Trophoblast cell (in vitro differentiated cells and primary cell): ENCODE results near the gene CNPY4.

Source experiments
- DNase-seq, 2 donors: peaks; one replicate each; pipeline ENCODE4 v3.0.0-alpha.2; 2016
- H2AFZ ChIP-seq: 2 replicates; pipeline ENCODE4 v1.6.1; 2013; ENCODE audit warnings: low read length, moderate library complexity, mild to moderate bottlenecking; ENCODE audit not compliant: insufficient read depth, poor library complexity
- H2AK5ac ChIP-seq: 2 replicates; pipeline ENCODE4 v1.6.1; 2013; ENCODE audit warnings: mild to moderate bottlenecking, low read length
- H2BK120ac ChIP-seq: 2 replicates; pipeline ENCODE4 v1.6.1; 2013; ENCODE audit warnings: low read length, mild to moderate bottlenecking, moderate library complexity; ENCODE audit not compliant: insufficient read depth, poor library complexity
- H2BK12ac ChIP-seq: 2 replicates; pipeline ENCODE4 v1.6.1; 2013; ENCODE audit warnings: mild to moderate bottlenecking, low read length, moderate library complexity
- H2BK5ac ChIP-seq: 2 replicates; pipeline ENCODE4 v1.6.1; 2013; ENCODE audit warnings: low read length, low read depth, moderate library complexity, mild to moderate bottlenecking; ENCODE audit not compliant: poor library complexity
- H3K14ac ChIP-seq: 2 replicates; pipeline ENCODE4 v1.6.1; 2013; ENCODE audit warnings: mild to moderate bottlenecking, low read length
- H3K18ac ChIP-seq: 2 replicates; pipeline ENCODE4 v1.6.1; 2013; ENCODE audit warnings: mild to moderate bottlenecking, low read length
- H3K23ac ChIP-seq: 2 replicates; pipeline ENCODE4 v1.6.1; 2013; ENCODE audit warnings: low read length
- H3K27ac ChIP-seq: 2 replicates; pipeline ENCODE4 v1.5.1; 2013; ENCODE audit warnings: low read depth, mild to moderate bottlenecking, inconsistent platforms, low read length, moderate library complexity
- H3K27me3 ChIP-seq: 2 replicates; pipeline ENCODE4 v1.6.1; 2013; ENCODE audit warnings: inconsistent platforms, mild to moderate bottlenecking, low read length, moderate library complexity; ENCODE audit not compliant: insufficient read depth
- H3K36me3 ChIP-seq, 2 experiments: 1 replicate in 1 of 2; 2 replicates in 1 of 2; pipeline ENCODE4 v1.6.1; 2013; ENCODE audit warnings: low read length in 2 of 2, mild to moderate bottlenecking in 2 of 2, moderate library complexity in 1 of 2; ENCODE audit not compliant: insufficient read depth in 2 of 2, control insufficient read depth in 1 of 2
- H3K4ac ChIP-seq: 2 replicates; pipeline ENCODE4 v1.6.1; 2013; ENCODE audit warnings: low read depth, mild to moderate bottlenecking, low read length, moderate library complexity
- H3K4me1 ChIP-seq, 2 experiments: 1 replicate in 1 of 2; 2 replicates in 1 of 2; pipeline ENCODE4 v1.6.1; 2013; ENCODE audit warnings: low read length in 2 of 2, mild to moderate bottlenecking in 2 of 2, moderate library complexity in 1 of 2; ENCODE audit not compliant: insufficient read depth in 2 of 2, control insufficient read depth in 1 of 2
- H3K4me2 ChIP-seq: 2 replicates; pipeline ENCODE4 v1.6.1; 2013; ENCODE audit warnings: inconsistent platforms, mild to moderate bottlenecking, low read length, moderate library complexity
- H3K4me3 ChIP-seq: 2 replicates; pipeline ENCODE4 v1.5.1; 2013; ENCODE audit warnings: mild to moderate bottlenecking, low read depth, low read length, inconsistent platforms
- H3K79me1 ChIP-seq: one replicate; pipeline ENCODE4 v1.6.1; 2013; ENCODE audit warnings: low read length
- H3K79me2 ChIP-seq: 2 replicates; pipeline ENCODE4 v1.6.1; 2013; ENCODE audit warnings: low read length, mild to moderate bottlenecking; ENCODE audit not compliant: control insufficient read depth, insufficient read depth, poor library complexity
- H3K9ac ChIP-seq: 2 replicates; pipeline ENCODE4 v1.6.1; 2013; ENCODE audit warnings: mild to moderate bottlenecking, low read length
- H3K9me3 ChIP-seq: 2 replicates; pipeline ENCODE4 v1.6.1; 2013; ENCODE audit warnings: low read depth, mild to moderate bottlenecking, control low read depth, inconsistent platforms, low read length; ENCODE audit not compliant: insufficient read depth
- H4K12ac ChIP-seq: 2 replicates; pipeline ENCODE4 v1.6.1; 2013; ENCODE audit warnings: low read depth, mild to moderate bottlenecking, low read length, moderate library complexity
- H4K8ac ChIP-seq: 2 replicates; pipeline ENCODE4 v1.6.1; 2013; ENCODE audit warnings: low read depth, mild to moderate bottlenecking, low read length, moderate library complexity
- H4K91ac ChIP-seq: one replicate; pipeline ENCODE4 v1.6.1; 2013; ENCODE audit warnings: low read depth, mild to moderate bottlenecking, low read length, moderate library complexity
- WGBS: extraction: QIAGEN DNeasy Blood & Tissue Kit; methylation state at CpG from one replicate; pipeline ENCODE4 v1.1.7; 2013; ENCODE audit warnings: missing lambda C conversion rate; ENCODE audit not compliant: insufficient read length, insufficient coverage; ENCODE audit errors: extremely low coverage; 5-methylcytosine and 5-hydroxymethylcytosine counted together

The CNPY4 gene

DNA sequence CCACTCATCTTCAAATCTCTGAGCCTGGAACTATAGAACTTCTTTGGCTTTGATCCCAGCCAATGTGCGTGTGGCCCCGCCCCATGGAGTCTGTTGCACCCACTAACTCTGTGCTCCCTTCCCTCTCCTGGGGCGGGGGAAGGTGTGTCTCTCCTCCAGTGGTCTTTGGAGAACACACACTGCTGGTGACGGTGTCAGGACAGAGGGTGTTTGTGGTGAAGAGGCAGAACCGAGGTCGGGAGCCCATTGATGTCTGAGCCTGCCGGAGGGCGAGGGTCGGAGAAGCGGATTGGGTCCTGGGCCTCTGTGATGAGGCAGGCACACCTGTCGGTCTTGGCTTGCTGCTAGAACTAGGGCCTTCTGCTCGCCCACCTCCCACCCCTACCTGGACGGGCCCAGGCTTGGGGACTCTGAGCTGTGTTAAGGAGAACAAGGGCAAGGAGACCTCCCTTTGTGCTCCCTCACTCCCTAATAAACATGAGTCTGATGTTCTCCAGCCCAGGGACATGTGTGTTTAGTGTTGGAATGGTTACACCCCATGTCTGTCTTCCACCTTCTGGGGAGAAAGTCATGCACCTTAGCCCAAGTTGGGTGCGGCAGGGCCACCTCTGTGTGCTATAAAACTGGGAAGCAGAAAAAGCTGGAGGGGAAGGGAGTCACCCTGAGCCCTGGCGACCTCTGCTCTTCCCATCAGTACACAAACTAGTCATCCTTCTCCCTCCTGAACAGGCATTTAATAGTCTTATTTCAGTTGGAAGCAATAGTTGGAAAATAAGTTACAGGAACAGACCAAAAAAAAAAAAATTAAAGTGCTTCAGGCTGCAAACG lies 34.5 kb downstream of the CNPY4 start:
- no peak overlapping the region for H3K4me3 ChIP-seq
- no peak overlapping the region for H2AFZ ChIP-seq
- peaks cover 11% of the 10 kb centered on the region for H3K79me1 ChIP-seq
- no peak overlapping the region for H3K4ac ChIP-seq
- no peak overlapping the region for H4K12ac ChIP-seq
- H3K27ac ChIP-seq = no peak overlapping the region
- no peak overlapping the region for H3K23ac ChIP-seq
- H3K36me3 ChIP-seq = peaks cover 36 to 41% of the 10 kb centered on the region in 2 experiments
- DNase-seq = no peak
- H2BK12ac ChIP-seq = no peak overlapping the region
- H3K27me3 ChIP-seq = no peaks in the 10 kb centered on the region
- no peak overlapping the region for H4K8ac ChIP-seq
- peaks cover 10 to 19% of the 10 kb centered on the region in 2 experiments for H3K4me1 ChIP-seq
- peaks cover 4% of the 10 kb centered on the region for H3K9me3 ChIP-seq
- H4K91ac ChIP-seq = no peak overlapping the region
- H3K79me2 ChIP-seq = peaks cover 9% of the 10 kb centered on the region
- WGBS = no CpG with 5 or more reads among the region's 16 CpGs
- H2AK5ac ChIP-seq = no peak overlapping the region
- no peak overlapping the region for H3K14ac ChIP-seq
- no peak overlapping the region for H3K18ac ChIP-seq
- H2BK120ac ChIP-seq = no peak overlapping the region
- H2BK5ac ChIP-seq = no peak overlapping the region
- no peak overlapping the region for H3K9ac ChIP-seq
- no peak overlapping the region for H3K4me2 ChIP-seq

GRCh38 chr7:100154651-100155491 lies 35.4 kb downstream of the CNPY4 start:
- H3K23ac ChIP-seq = no peak overlapping the region
- H2BK120ac ChIP-seq = no peak overlapping the region
- DNase-seq = peak; percentile 67 to 68
- H4K91ac ChIP-seq = no peak overlapping the region
- no peak overlapping the region for H3K18ac ChIP-seq
- H2AK5ac ChIP-seq = no peak overlapping the region
- H2BK12ac ChIP-seq = no peak overlapping the region
- no peak overlapping the region for H3K27ac ChIP-seq
- no CpG with 5 or more reads among the region's 30 CpGs for WGBS
- H3K27me3 ChIP-seq = no peaks in the 10 kb centered on the region
- H3K4ac ChIP-seq = no peak overlapping the region
- peaks cover 4% of the 10 kb centered on the region for H3K9me3 ChIP-seq
- no peak overlapping the region for H3K4me2 ChIP-seq
- H3K79me1 ChIP-seq = peaks cover 10% of the 10 kb centered on the region
- H3K36me3 ChIP-seq = peaks cover 36 to 41% of the 10 kb centered on the region in 2 experiments
- no peak overlapping the region for H4K12ac ChIP-seq
- no peak overlapping the region for H4K8ac ChIP-seq
- H3K79me2 ChIP-seq = peaks cover 4% of the 10 kb centered on the region
- no peak overlapping the region for H2BK5ac ChIP-seq
- peaks cover 8 to 17% of the 10 kb centered on the region in 2 experiments for H3K4me1 ChIP-seq
- H3K14ac ChIP-seq = no peak overlapping the region
- no peak overlapping the region for H3K4me3 ChIP-seq
- no peak overlapping the region for H3K9ac ChIP-seq
- no peak overlapping the region for H2AFZ ChIP-seq

DNA sequence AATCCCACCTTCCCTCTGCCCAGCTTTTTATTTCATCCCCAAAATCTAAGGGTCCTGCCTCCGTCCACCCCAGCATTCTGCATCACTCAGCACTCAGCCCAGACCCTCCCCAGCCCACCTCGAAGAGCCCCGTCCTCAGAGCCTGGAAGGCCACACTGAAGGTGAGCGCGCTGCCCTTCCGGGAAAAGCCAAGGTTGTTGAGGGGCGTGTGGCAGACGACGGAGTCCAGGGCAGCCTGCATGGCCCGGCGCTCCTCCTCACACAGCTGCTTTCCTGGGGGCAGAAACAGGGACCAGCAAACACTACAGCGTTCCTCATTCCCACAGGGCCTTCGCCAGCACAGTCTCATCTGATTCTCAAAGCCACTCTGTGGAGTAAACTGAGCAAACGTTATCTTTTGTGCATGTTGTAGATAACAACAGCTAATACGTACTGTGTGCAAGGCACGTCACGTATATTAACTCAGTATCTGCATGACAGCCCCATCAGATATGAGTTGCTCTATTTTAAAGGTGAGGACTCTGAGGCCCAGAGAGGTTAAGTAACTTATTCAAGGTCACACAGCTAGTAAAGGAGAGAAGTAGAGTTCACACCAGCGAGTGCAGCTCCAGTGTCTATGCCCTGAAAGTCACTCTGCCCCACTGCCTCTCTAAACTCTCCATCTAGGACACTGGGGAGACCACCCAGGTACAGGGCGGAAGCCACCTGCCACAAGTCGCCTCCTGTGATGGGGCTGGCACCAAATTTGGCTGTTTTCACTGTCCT lies 36.3 kb downstream of the CNPY4 start:
- Histone ChIP-seq H3K27ac (no peak overlapping the region), H4K12ac (no peak overlapping the region), H3K79me1 (peaks cover 10% of the 10 kb centered on the region), H2BK5ac (no peak overlapping the region), H3K18ac (no peak overlapping the region), H2AFZ (no peak overlapping the region), H3K23ac (no peak overlapping the region), H3K14ac (no peak overlapping the region), H3K79me2 (peaks cover 4% of the 10 kb centered on the region), H2BK12ac (no peak overlapping the region), H2BK120ac (no peak overlapping the region), H3K4me2 (no peak overlapping the region), H3K9me3 (peaks cover 4% of the 10 kb centered on the region), H3K9ac (peak overlapping the region; percentile 33), H2AK5ac (no peak overlapping the region), H3K4me1 (peaks cover 8 to 17% of the 10 kb centered on the region in 2 experiments), H4K91ac (no peak overlapping the region), H4K8ac (no peak overlapping the region), H3K4ac (no peak overlapping the region), H3K4me3 (no peak overlapping the region), H3K36me3 (peaks cover 36 to 41% of the 10 kb centered on the region in 2 experiments), H3K27me3 (no peaks in the 10 kb centered on the region)
- DNase-seq = peak; percentile 48 to 60
- WGBS = no CpG with 5 or more reads among the region's 20 CpGs
